NCI-H146 treated with DMSO at 0.1 percent for 48 hours (cell line): Measurements from ENCODE around the gene ATP2C2.
"Not testable (repeated sequence)": the region's sequence is repeated elsewhere in the genome, so short reads cannot be mapped to it uniquely, and the experiment has no call there.

Source experiments
- DNase-seq: peaks from one replicate; lab custom pipeline; 2025; ENCODE audit not compliant: unreplicated experiment; lab: John Stamatoyannopoulos, UW

Gene ATP2C2

GRCh38 chr16:84396082-84396481 is 27.7 kb downstream of the ATP2C2 start:
- DNase-seq, result not testable (repeated sequence)

- DNase-seq, result no peak
These were observed 28.2 kb downstream of the ATP2C2 start for GRCh38 chr16:84396537-84397008.

GRCh38 chr16:84397090-84397489 is 28.8 kb downstream of the ATP2C2 start:
- no peak for DNase-seq

- no peak for DNase-seq
These were observed 30.4 kb downstream of the ATP2C2 start for GRCh38 chr16:84398701-84399100.

GRCh38 chr16:84399912-84400311 is 31.6 kb downstream of the ATP2C2 start:
- DNase-seq, result not testable (repeated sequence)

GRCh38 chr16:84403435-84403834 is 35.1 kb downstream of the ATP2C2 start:
- not testable (repeated sequence) for DNase-seq

GRCh38 chr16:84404324-84404723 is 36.0 kb downstream of the ATP2C2 start:
- DNase-seq, result no peak

GRCh38 chr16:84404936-84405639 is 36.8 kb downstream of the ATP2C2 start:
- DNase-seq, result no peak

- no peak for DNase-seq
These were observed 37.9 kb downstream of the ATP2C2 start for GRCh38 chr16:84406006-84406963.

- DNase-seq, result no peak
These were observed 39.4 kb downstream of the ATP2C2 start for GRCh38 chr16:84407588-84408313.

GRCh38 chr16:84408314-84408690 is 40.0 kb downstream of the ATP2C2 start:
- DNase-seq, result no peak

- DNase-seq, result no peak
These were observed 40.5 kb downstream of the ATP2C2 start for GRCh38 chr16:84408856-84409255.

GRCh38 chr16:84410361-84411138 is 42.2 kb downstream of the ATP2C2 start:
- DNase-seq, result no peak

GRCh38 chr16:84411768-84412167 is 43.4 kb downstream of the ATP2C2 start:
- no peak for DNase-seq

GRCh38 chr16:84412262-84412661 is 43.9 kb downstream of the ATP2C2 start:
- DNase-seq, result no peak

- DNase-seq, result no peak
These were observed 45.1 kb downstream of the ATP2C2 start for GRCh38 chr16:84413244-84414004.

GRCh38 chr16:84414789-84415326 is 46.5 kb downstream of the ATP2C2 start:
- no peak for DNase-seq

- no peak for DNase-seq
These were observed 48.3 kb downstream of the ATP2C2 start for GRCh38 chr16:84416407-84417321.
